CD14-positive monocyte (primary cell): Measurements from ENCODE around the gene CD93. TPM values are rescaled to one million over a fixed set of nuclear protein-coding genes. Genes with fewer than 3 reads are reported as not detected.

Source experiments
- DNase-seq, 3 donors: peaks; one replicate each; pipeline ENCODE4 v3.0.0-alpha.2; 2011 to 2022
- H2AFZ ChIP-seq: 2 replicates; pipeline ENCODE4 v1.6.0; 2012; ENCODE audit warnings: mild to moderate bottlenecking, low read depth, low read length, inconsistent platforms; ENCODE audit not compliant: insufficient read depth, poor library complexity, severe bottlenecking
- H3K27ac ChIP-seq, 2 donors: 1 replicate in 1 of 2; 2 replicates in 1 of 2; pipeline ENCODE4 v1.5.1; 2012 to 2013; ENCODE audit warnings: low read length in 2 of 2, control low read depth in 1 of 2, inconsistent platforms in 1 of 2, low read depth in 1 of 2, mild to moderate bottlenecking in 1 of 2
- H3K27me3 ChIP-seq, 2 donors: one replicate each; pipeline versions ENCODE4 v1.6.0 to v1.6.1; 2011 to 2013; ENCODE audit warnings: low read length in 2 of 2; ENCODE audit not compliant: control insufficient read depth in 2 of 2, insufficient read depth in 2 of 2
- H3K36me3 ChIP-seq, 2 donors: replicated peaks in 1 of 2; 1 replicate in 1 of 2; 2 replicates in 1 of 2; pipeline versions ENCODE4 v1.5.1 to v1.6.1; 2012 to 2013; ENCODE audit warnings: low read length in 2 of 2, control low read depth in 1 of 2, inconsistent platforms in 1 of 2, mild to moderate bottlenecking in 1 of 2; ENCODE audit not compliant: insufficient read depth in 2 of 2, control insufficient read depth in 1 of 2
- H3K4me1 ChIP-seq, 2 donors: 1 replicate in 1 of 2; 2 replicates in 1 of 2; pipeline versions ENCODE4 v1.5.1 to v1.6.1; 2012 to 2013; ENCODE audit warnings: low read length in 2 of 2, control low read depth in 1 of 2, inconsistent platforms in 1 of 2, mild to moderate bottlenecking in 1 of 2, moderate library complexity in 1 of 2; ENCODE audit not compliant: insufficient read depth in 2 of 2, control insufficient read depth in 1 of 2
- H3K4me2 ChIP-seq: replicated peaks from 2 replicates; pipeline ENCODE3; 2012; ENCODE audit warnings: low read length, moderate library complexity, mild to moderate bottlenecking; ENCODE audit not compliant: poor library complexity, severe bottlenecking; ENCODE audit errors: extremely low read depth
- H3K4me3 ChIP-seq, 3 experiments: fragments of 200-600 bp in 1 of 3; sonication (generic) in 1 of 3; replicated peaks in 1 of 3; 1 replicate in 2 of 3; 2 replicates in 1 of 3; pipeline ENCODE4 v1.5.1; 2011 to 2013; ENCODE audit warnings: low read length in 3 of 3, mild to moderate bottlenecking in 3 of 3, control low read depth in 2 of 3, low read depth in 2 of 3, inconsistent platforms in 1 of 3, moderate library complexity in 1 of 3
- H3K79me2 ChIP-seq: 2 replicates; pipeline ENCODE4 v1.6.0; 2012; ENCODE audit warnings: mild to moderate bottlenecking, control low read depth, inconsistent platforms, low read length, moderate library complexity; ENCODE audit not compliant: insufficient read depth
- H3K9ac ChIP-seq: 2 replicates; pipeline ENCODE4 v1.6.0; 2017; ENCODE audit warnings: low read length, mild to moderate bottlenecking; ENCODE audit not compliant: insufficient read depth, poor library complexity, severe bottlenecking
- H3K9me3 ChIP-seq, 2 donors: replicated peaks in 1 of 2; 1 replicate in 1 of 2; 2 replicates in 1 of 2; pipeline versions ENCODE4 v1.5.1 to v1.6.1; 2012 to 2013; ENCODE audit warnings: low read length in 2 of 2, control low read depth in 1 of 2; ENCODE audit not compliant: control insufficient read depth in 1 of 2, insufficient read depth in 1 of 2
- H4K20me1 ChIP-seq: 2 replicates; pipeline ENCODE4 v1.6.0; 2012; ENCODE audit warnings: mild to moderate bottlenecking, low read length, control low read depth, moderate library complexity; ENCODE audit not compliant: insufficient read depth
- H3K27ac Mint-ChIP-seq, 7 donors: one replicate each; pipeline ENCODE4 v1.8.0; 2020; ENCODE audit warnings: mild to moderate bottlenecking in 7 of 7, mixed read lengths in 7 of 7, moderate library complexity in 6 of 7, inconsistent platforms in 2 of 7
- H3K27me3 Mint-ChIP-seq, 3 donors: one replicate each; pipeline ENCODE4 v1.8.0; 2021 to 2022; ENCODE audit warnings: low read depth in 3 of 3, mild to moderate bottlenecking in 3 of 3, mixed read lengths in 3 of 3, moderate library complexity in 3 of 3, inconsistent platforms in 1 of 3
- H3K36me3 Mint-ChIP-seq, 2 donors: one replicate each; pipeline ENCODE4 v1.8.0; 2020; ENCODE audit warnings: mixed read lengths in 2 of 2, inconsistent platforms in 1 of 2, mild to moderate bottlenecking in 1 of 2
- H3K4me1 Mint-ChIP-seq: one replicate; pipeline ENCODE4 v1.8.0; 2020; ENCODE audit warnings: mild to moderate bottlenecking, mixed read lengths
- H3K4me3 Mint-ChIP-seq, 2 donors: one replicate each; pipeline ENCODE4 v1.8.0; 2020; ENCODE audit warnings: mild to moderate bottlenecking in 2 of 2, mixed read lengths in 2 of 2, moderate library complexity in 1 of 2
- H3K9me3 Mint-ChIP-seq, 7 donors: one replicate each; pipeline ENCODE4 v1.8.0; 2020 to 2022; ENCODE audit warnings: mixed read lengths in 7 of 7, mild to moderate bottlenecking in 6 of 7, moderate library complexity in 6 of 7, inconsistent platforms in 2 of 7
- CTCF ChIP-seq: fragments of 200-600 bp; IDR thresholded peaks from one replicate; pipeline ENCODE4 v1.8.0; 2022; ENCODE audit warnings: antibody characterized with exemption, mild to moderate bottlenecking
- WGBS: methylation state at CpG from one replicate; pipeline ENCODE4 v1.1.5; 2013; ENCODE audit warnings: missing lambda C conversion rate; ENCODE audit not compliant: insufficient coverage; 5-methylcytosine and 5-hydroxymethylcytosine counted together
- intact Hi-C, 2 donors: fragments of 100-400 bp; cut with micrococcal nuclease; formaldehyde crosslinking; loops; one replicate each; pipeline versions ENCODE4 v1.15.0 to v1.15.1; 2023
- polyA plus RNA-seq, 3 donors: library from polyadenylated mRNA; depleted of rRNA in 1 of 3; unstranded in 2 of 3; stranded (reverse) in 1 of 3; fragments of 300-500 nt in 2 of 3; fragments of >200 nt in 1 of 3; fragmentation: Illumina TruSeq in 2 of 3; gene quantifications; 1 replicate in 2 of 3; 2 replicates in 1 of 3; pipeline ENCODE4 v1.2.3, GENCODE V29; 2012 to 2021

CD93 gene
- polyA plus RNA-seq, 3 donors = 26.0 to 170 (median 48.9) TPM

DNA sequence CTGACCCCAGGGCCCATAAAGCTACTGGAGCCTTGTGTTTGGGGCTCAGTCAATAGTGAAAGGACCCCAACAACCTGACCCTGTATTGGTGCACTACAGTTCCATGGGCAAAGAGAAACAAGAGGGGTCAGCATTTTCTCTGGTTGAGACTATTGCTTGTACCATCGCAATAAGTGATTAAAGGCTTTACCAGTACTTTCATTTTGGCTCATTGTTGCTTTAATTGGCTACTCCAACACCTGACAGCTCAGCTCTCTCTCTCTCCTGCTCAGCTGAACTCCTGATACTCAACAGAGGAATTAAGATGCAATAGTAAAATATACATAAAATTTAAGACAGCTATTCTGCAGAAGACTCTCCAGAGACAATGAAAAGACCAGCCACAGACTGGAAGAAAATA, 17.8 kb downstream of the CD93 start:
- Mint-ChIP-seq H3K4me3 (no peak overlapping the region), H3K27me3 (peaks cover 0 to 2% (median 0%) of the 10 kb centered on the region in 3 donors)
- H3K27me3 ChIP-seq = no peaks in the 10 kb centered on the region

DNA sequence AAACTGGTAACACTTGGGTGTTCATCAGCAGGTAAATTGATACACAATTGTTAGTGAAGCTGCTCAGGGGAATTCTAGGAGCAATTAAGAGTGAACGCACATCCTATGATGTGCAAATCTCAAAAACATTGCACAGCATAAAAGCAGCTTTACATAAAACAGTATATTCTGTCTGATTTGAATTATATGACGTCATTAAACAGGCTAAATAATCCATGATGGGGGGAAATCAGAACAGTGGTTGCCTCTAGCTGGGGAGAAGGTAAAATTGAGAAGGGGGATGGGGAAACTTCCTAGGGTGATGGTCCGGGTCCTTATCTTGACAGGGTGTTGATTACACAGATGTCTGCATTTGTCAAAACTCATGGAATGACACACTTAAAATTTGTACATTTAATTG, 19.4 kb downstream of the CD93 start:
- no peak for DNase-seq
- H3K79me2 ChIP-seq = no peaks in the 10 kb centered on the region
- Mint-ChIP-seq H3K36me3 (peaks cover 17 to 24% of the 10 kb centered on the region in 2 donors), H3K27ac (no peak overlapping the region), H3K9me3 (peaks cover 0 to 2% (median 0%) of the 10 kb centered on the region in 7 donors), H3K4me1 (peaks cover 22% of the 10 kb centered on the region), H3K27me3 (no peaks in the 10 kb centered on the region), H3K4me3 (no peak overlapping the region)
- H3K27me3 ChIP-seq = no peaks in the 10 kb centered on the region
- H4K20me1 ChIP-seq = no peaks in the 10 kb centered on the region
- no peaks in the 10 kb centered on the region for H3K9me3 ChIP-seq
- intact Hi-C loops = no loop called here
- TF ChIP-seq CTCF = no peak
- no peak overlapping the region for H3K9ac ChIP-seq
- no peak overlapping the region for H3K4me3 ChIP-seq
- H3K27ac ChIP-seq = no peak overlapping the region
- peaks cover 3 to 9% of the 10 kb centered on the region in 2 donors for H3K36me3 ChIP-seq
- no peak overlapping the region for H3K4me2 ChIP-seq
- peaks cover 13 to 17% of the 10 kb centered on the region in 2 donors for H3K4me1 ChIP-seq
- no peak overlapping the region for H2AFZ ChIP-seq
- WGBS = no CpG with 5 or more reads among the region's 3 CpGs

More for the DNA sequence above, 17.8 kb downstream of the CD93 start:
- Histone ChIP-seq H2AFZ (no peak overlapping the region), H3K4me3 (no peak overlapping the region), H3K79me2 (no peaks in the 10 kb centered on the region), H3K9me3 (no peaks in the 10 kb centered on the region), H3K4me2 (no peak overlapping the region), H4K20me1 (peaks cover 6% of the 10 kb centered on the region), H3K4me1 (peaks cover 5 to 8% of the 10 kb centered on the region in 2 donors), H3K27ac (no peak overlapping the region), H3K9ac (no peak overlapping the region), H3K36me3 (peaks cover 6 to 22% of the 10 kb centered on the region in 2 donors)
- intact Hi-C loops = no loop called here
- H3K27ac Mint-ChIP-seq = no peak overlapping the region
- H3K36me3 Mint-ChIP-seq = peaks cover 30 to 38% of the 10 kb centered on the region in 2 donors
- H3K9me3 Mint-ChIP-seq = peaks cover 0 to 2% (median 0%) of the 10 kb centered on the region in 7 donors
- DNase-seq = no peak
- no CpG with 5 or more reads among the region's 1 CpG for WGBS
- H3K4me1 Mint-ChIP-seq = peaks cover 11% of the 10 kb centered on the region
- TF ChIP-seq CTCF = no peak
